Transverse colon (tissue), 4 donors: Measurements from ENCODE around the gene GATB. TPM values are rescaled to one million over a fixed set of nuclear protein-coding genes. Genes with fewer than 3 reads are reported as not detected.

ENCODE experiments used
- DNase-seq: peaks from one replicate; pipeline ENCODE4 v3.0.0-alpha.2; 2019
- H3K27ac ChIP-seq, 4 donors: fragments of 200-600 bp; sonication (generic); 2 replicates each; pipeline ENCODE4 v1.5.1; 2016 to 2018; ENCODE audit warnings: inconsistent platforms in 4 of 4
- H3K27me3 ChIP-seq: fragments of 200-600 bp; sonication (generic); 2 replicates; pipeline ENCODE4 v1.5.1; 2017; ENCODE audit warnings: inconsistent platforms
- H3K36me3 ChIP-seq, 4 donors: fragments of 200-600 bp; sonication (generic); 2 replicates each; pipeline ENCODE4 v1.5.1; 2017 to 2019; ENCODE audit warnings: inconsistent platforms in 4 of 4
- H3K4me1 ChIP-seq, 4 donors: fragments of 200-600 bp; sonication (generic); 2 replicates each; pipeline ENCODE4 v1.5.1; 2017 to 2020; ENCODE audit warnings: inconsistent platforms in 4 of 4
- H3K4me3 ChIP-seq, 4 donors: fragments of 200-600 bp; sonication (generic); 1 replicate in 1 of 4; 2 replicates in 3 of 4; pipeline versions ENCODE4 v1.5.1 to v1.6.1; 2017 to 2019; ENCODE audit warnings: inconsistent platforms in 4 of 4
- H3K9me3 ChIP-seq, 2 donors: fragments of 200-600 bp; sonication (generic); 2 replicates each; pipeline ENCODE4 v1.5.1; 2017 to 2019; ENCODE audit warnings: inconsistent platforms in 2 of 2
- EP300 ChIP-seq: sonication (generic); formaldehyde crosslinking; IDR thresholded peaks from one replicate; pipeline ENCODE4 v1.6.1; 2017; ENCODE audit warnings: antibody characterized with exemption, low read depth
- POLR2A ChIP-seq: fragments of 450-650 bp; IDR thresholded peaks from one replicate; pipeline ENCODE4 v1.6.1; 2016; ENCODE audit warnings: antibody characterized with exemption, mild to moderate bottlenecking, moderate library complexity
- POLR2AphosphoS5 ChIP-seq, 3 donors: sonication (generic); formaldehyde crosslinking; IDR thresholded peaks; one replicate each; pipeline ENCODE4 v1.6.1; 2016; ENCODE audit warnings: antibody characterized with exemption in 3 of 3
- WGBS, 2 donors: methylation state at CpG; one replicate each; pipeline ENCODE4 v1.1.5; 2018; ENCODE audit warnings: low coverage in 1 of 2; 5-methylcytosine and 5-hydroxymethylcytosine counted together
- in situ Hi-C, 4 donors: fragments of 200-750 bp; cut with MboI; loops; one replicate each; pipeline versions ENCODE4 v1.15.0 to v1.15.1; 2017; ENCODE audit warnings: low sequenced_read_pairs in 3 of 4, low pct_ligation_motif_present in 1 of 4, low pct_unique_long_range_greater_than_20kb in 1 of 4
- intact Hi-C: fragments of 100-400 bp; cut with DNase I; formaldehyde crosslinking; loops from one replicate; pipeline ENCODE4 v1.15.1; 2023; ENCODE audit warnings: low total_unique reads
- total RNA-seq, 4 donors: library from RNA; depleted of rRNA; stranded (reverse); fragments of >200 nt; gene quantifications; one replicate each; pipeline ENCODE4 v1.1.0, GENCODE V29; 2016
- TF ChIP-seq, protein P1 (sequence below), 5 experiments: fragments of 200-600 bp in 3 of 5; fragments of 450-650 bp in 2 of 5; sonication (generic) in 3 of 5; IDR thresholded peaks; 1 replicate in 2 of 5; 2 replicates in 3 of 5; pipeline ENCODE4 v1.5.1; 2016 to 2017; ENCODE audit warnings: antibody characterized with exemption in 5 of 5, inconsistent platforms in 3 of 5, mild to moderate bottlenecking in 2 of 5, moderate library complexity in 1 of 5

Gene GATB, protein sequence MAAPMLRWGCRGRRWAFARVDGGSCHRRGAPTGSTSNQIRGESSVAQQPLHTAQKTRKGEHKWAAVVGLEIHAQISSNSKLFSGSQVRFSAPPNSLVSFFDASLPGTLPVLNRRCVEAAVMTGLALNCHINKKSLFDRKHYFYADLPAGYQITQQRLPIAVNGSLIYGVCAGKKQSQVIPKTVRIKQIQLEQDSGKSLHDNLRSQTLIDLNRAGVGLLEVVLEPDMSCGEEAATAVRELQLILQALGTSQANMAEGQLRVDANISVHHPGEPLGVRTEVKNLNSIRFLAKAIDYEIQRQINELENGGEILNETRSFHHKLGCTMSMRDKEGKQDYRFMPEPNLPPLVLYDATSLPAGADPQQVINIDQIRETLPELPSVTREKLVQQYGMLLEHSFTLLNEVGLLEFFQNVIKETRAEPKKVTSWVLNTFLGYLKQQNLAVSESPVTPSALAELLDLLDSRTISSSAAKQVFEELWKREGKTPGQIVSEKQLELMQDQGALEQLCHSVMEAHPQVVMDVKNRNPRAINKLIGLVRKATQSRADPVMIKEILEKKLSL
- total RNA-seq, result 100 to 1,000 TPM in 1 of 4 donors, 10 to 100 TPM in 3; 22.5 to 111 (median 27.3) TPM

DNA sequence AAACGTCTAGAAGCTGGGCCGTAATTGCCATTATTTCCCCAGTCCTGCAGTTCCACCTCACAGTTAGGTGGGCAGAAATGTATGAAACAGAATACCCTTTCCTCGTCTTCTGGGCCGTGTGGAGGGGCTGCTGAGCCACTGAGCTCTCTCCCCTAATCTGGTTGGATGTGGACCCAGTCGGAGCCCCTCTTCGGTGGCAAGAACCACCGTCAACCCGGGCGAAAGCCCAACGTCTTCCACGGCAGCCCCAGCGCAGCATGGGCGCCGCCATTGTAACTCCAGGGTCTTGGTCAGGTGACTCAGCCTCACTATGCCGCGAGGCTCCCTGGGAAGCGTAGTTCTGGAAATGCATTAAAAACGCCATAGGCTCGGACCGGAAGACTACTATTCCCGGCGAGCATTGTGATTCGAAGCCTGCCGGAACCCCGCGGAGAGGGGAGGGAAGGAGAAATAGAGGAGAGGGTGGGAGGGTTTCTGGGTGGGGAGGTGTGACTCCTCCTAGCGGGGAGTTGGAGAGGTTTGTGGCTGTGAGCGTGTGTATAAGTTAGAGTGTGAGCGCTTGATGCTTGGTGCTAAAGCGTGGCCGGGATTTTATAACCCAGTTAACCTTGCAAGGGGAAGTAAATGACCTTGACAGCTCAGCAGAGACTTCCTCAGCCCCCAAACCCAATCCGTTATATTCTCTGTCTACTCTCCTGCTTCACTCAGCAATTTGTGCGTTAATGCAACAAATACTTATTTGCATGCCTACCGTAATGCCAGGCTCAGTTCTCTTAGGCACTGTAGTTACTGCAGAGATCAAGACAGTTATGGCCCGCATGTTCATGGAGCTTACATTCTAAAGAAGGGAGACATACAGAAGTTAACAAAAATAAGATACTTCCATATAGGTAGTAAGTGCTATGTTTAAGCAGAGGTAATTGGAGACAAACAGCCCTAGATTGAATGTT is at the start of gene GATB:
TSS of gene GATB (minus strand) at position 296 of the 950 bp plus-strand sequence. CDS start at position 271, 25 bp downstream.
- no peaks in the 10 kb centered on the region for H3K9me3 ChIP-seq
- 0 to 7% methylated on average over 2 to 27 of the region's 35 CpGs for WGBS, 2 donors
- in situ Hi-C loops (loop anchor here in 1 of 4 donors (25.0 kb wide), 1 partner anchor 674 kb away; the partner anchor contains the start of gene RPS3A), intact Hi-C loops (no loop called here)
- H3K4me1 ChIP-seq, result peaks cover 5 to 10% (median 7%) of the 10 kb centered on the region in 4 donors
- peak within 1 kb of the TSS; percentile 56 to 93 (median 74) for H3K4me3 ChIP-seq
- peak; percentile 93 for DNase-seq
- TF ChIP-seq POLR2AphosphoS5 (IDR thresholded peaks at IDR 0.05) (peak; percentile 73 to 87 (median 82)), POLR2A (peak; percentile 65), EP300 (no peak)
- TF ChIP-seq, protein P1, sequence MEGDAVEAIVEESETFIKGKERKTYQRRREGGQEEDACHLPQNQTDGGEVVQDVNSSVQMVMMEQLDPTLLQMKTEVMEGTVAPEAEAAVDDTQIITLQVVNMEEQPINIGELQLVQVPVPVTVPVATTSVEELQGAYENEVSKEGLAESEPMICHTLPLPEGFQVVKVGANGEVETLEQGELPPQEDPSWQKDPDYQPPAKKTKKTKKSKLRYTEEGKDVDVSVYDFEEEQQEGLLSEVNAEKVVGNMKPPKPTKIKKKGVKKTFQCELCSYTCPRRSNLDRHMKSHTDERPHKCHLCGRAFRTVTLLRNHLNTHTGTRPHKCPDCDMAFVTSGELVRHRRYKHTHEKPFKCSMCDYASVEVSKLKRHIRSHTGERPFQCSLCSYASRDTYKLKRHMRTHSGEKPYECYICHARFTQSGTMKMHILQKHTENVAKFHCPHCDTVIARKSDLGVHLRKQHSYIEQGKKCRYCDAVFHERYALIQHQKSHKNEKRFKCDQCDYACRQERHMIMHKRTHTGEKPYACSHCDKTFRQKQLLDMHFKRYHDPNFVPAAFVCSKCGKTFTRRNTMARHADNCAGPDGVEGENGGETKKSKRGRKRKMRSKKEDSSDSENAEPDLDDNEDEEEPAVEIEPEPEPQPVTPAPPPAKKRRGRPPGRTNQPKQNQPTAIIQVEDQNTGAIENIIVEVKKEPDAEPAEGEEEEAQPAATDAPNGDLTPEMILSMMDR (IDR thresholded peaks at IDR 0.05), result peak; percentile 37 to 59 (median 49)
- peaks cover 14% of the 10 kb centered on the region for H3K27me3 ChIP-seq
- peak within 1 kb of the TSS; percentile 60 to 79 (median 66) for H3K27ac ChIP-seq
- peaks cover 0 to 5% (median 0%) of the 10 kb centered on the region in 4 donors for H3K36me3 ChIP-seq

DNA sequence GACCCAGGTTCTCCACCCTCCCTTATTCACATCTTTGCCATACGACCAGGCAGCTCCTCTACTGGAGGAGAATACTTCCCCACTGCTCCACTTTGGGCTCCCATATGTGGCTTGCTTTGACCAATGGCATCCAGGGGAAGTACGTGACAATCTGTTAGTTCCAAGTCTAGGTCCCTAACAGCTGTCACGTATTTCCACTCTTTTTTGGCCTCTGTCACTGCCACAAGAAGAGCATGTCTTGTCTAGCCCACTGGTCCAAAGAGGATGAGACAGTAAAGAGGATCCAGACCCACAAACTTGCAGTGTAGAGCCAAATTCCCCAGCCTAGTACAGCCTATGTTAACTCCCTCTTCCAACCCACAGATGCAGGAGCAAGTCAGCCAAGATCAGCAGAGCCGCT is 49.7 kb upstream of the GATB start:
- no peaks in the 10 kb centered on the region for H3K36me3 ChIP-seq
- no peaks in the 10 kb centered on the region for H3K9me3 ChIP-seq
- intact Hi-C loops, result no loop called here
- H3K4me3 ChIP-seq, result no peak overlapping the region
- DNase-seq, result no peak
- WGBS, 2 donors, result 73% methylated on average over 4 of the region's 4 CpGs; no CpG with 5 or more reads in 1 of the 2 donors
- no peaks in the 10 kb centered on the region for H3K27me3 ChIP-seq
- no peak for TF ChIP-seq POLR2A
- TF ChIP-seq, protein P1 (IDR thresholded peaks at IDR 0.05), result no peak
- no peak for TF ChIP-seq EP300
- no peak for TF ChIP-seq POLR2AphosphoS5 (IDR thresholded peaks at IDR 0.05)
- in situ Hi-C loops, result no loop called here
- no peak overlapping the region for H3K27ac ChIP-seq
- peaks cover 0 to 7% (median 0%) of the 10 kb centered on the region in 4 donors for H3K4me1 ChIP-seq

DNA sequence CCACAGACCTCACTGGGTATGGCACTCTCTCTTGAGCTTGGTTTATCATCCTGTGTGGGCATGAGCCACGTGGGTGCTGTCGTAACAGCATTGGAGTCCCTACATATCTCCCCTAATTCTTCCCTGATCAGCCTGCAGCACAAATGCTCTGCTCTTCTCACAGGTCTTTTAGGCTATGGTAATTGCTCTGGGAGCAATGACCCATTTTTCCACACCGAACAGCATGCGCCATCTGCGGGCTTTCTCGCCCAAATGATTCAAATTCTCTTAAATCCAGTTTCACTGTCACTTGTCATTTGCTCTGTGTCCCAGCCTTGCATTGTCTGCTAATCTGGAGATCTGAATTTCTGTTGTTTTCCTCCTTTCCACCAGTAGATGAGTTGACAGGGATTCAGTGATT is 48.9 kb upstream of the GATB start:
- DNase-seq, result no peak
- intact Hi-C loops, result no loop called here
- no peak overlapping the region for H3K4me3 ChIP-seq
- no peaks in the 10 kb centered on the region for H3K36me3 ChIP-seq
- TF ChIP-seq POLR2AphosphoS5 (IDR thresholded peaks at IDR 0.05) (no peak), EP300 (no peak), POLR2A (no peak)
- TF ChIP-seq, protein P1 (IDR thresholded peaks at IDR 0.05), result no peak
- in situ Hi-C loops, result no loop called here
- no peaks in the 10 kb centered on the region for H3K9me3 ChIP-seq
- no peak overlapping the region for H3K27ac ChIP-seq
- WGBS, 2 donors, result 83 to 89% methylated on average over 4 to 6 of the region's 6 CpGs
- no peaks in the 10 kb centered on the region for H3K27me3 ChIP-seq
- peaks cover 0 to 7% (median 0%) of the 10 kb centered on the region in 4 donors for H3K4me1 ChIP-seq
